Liver (tissue), 9 donors: ENCODE data around the gene ALDH1A2. TPM values are rescaled to one million over a fixed set of nuclear protein-coding genes. Genes with fewer than 3 reads are reported as not detected.

Source experiments
- DNase-seq: peaks from one replicate; pipeline ENCODE4 v3.0.0-alpha.2; 2017; ENCODE audit warnings: low spot score
- H3K27ac ChIP-seq, 2 donors: one replicate each; pipeline ENCODE4 v1.7.0; 2013; ENCODE audit warnings: inconsistent platforms in 2 of 2, low read length in 2 of 2, control low read depth in 1 of 2, low read depth in 1 of 2, mild to moderate bottlenecking in 1 of 2
- H3K27me3 ChIP-seq, 4 donors: one replicate each; pipeline versions ENCODE4 v1.6.1 to v1.7.0; 2013; ENCODE audit warnings: low read length in 3 of 4, inconsistent platforms in 1 of 4, mild to moderate bottlenecking in 1 of 4, moderate library complexity in 1 of 4; ENCODE audit not compliant: control insufficient read depth in 4 of 4, insufficient read depth in 4 of 4
- H3K36me3 ChIP-seq, 4 donors: one replicate each; pipeline versions ENCODE4 v1.6.1 to v1.7.0; 2013; ENCODE audit warnings: low read length in 3 of 4, mild to moderate bottlenecking in 3 of 4, low read depth in 1 of 4, moderate library complexity in 1 of 4; ENCODE audit not compliant: control insufficient read depth in 4 of 4, insufficient read depth in 3 of 4
- H3K4me1 ChIP-seq, 4 donors: one replicate each; pipeline versions ENCODE4 v1.6.1 to v1.7.0; 2013; ENCODE audit warnings: low read length in 3 of 4, mild to moderate bottlenecking in 3 of 4, moderate library complexity in 1 of 4; ENCODE audit not compliant: control insufficient read depth in 4 of 4, insufficient read depth in 4 of 4
- H3K4me3 ChIP-seq, 3 donors: one replicate each; pipeline versions ENCODE4 v1.6.1 to v1.7.0; 2013; ENCODE audit warnings: low read length in 3 of 3, control low read depth in 1 of 3, low read depth in 1 of 3, mild to moderate bottlenecking in 1 of 3
- H3K9ac ChIP-seq, 2 donors: one replicate each; pipeline ENCODE4 v1.7.0; 2013; ENCODE audit warnings: low read length in 2 of 2, mild to moderate bottlenecking in 2 of 2, moderate library complexity in 2 of 2, control low read depth in 1 of 2, low read depth in 1 of 2
- H3K9me3 ChIP-seq, 4 donors: one replicate each; pipeline versions ENCODE4 v1.6.1 to v1.7.0; 2013; ENCODE audit warnings: low read length in 3 of 4; ENCODE audit not compliant: control insufficient read depth in 4 of 4
- EGR1 ChIP-seq, 2 donors: IDR thresholded peaks; 2 replicates each; pipeline ENCODE4 v1.6.1; 2016 to 2018; ENCODE audit warnings: antibody characterized with exemption in 2 of 2, low read depth in 2 of 2
- FOXA1 ChIP-seq: IDR thresholded peaks from 2 replicates; pipeline ENCODE4 v1.6.1; 2016; ENCODE audit warnings: antibody characterized with exemption
- GABPA ChIP-seq, 2 donors: IDR thresholded peaks in 1 of 2; conservative IDR thresholded peaks in 1 of 2; 2 replicates each; pipeline ENCODE4 v1.6.1; 2016; ENCODE audit warnings: antibody characterized with exemption in 2 of 2, mild to moderate bottlenecking in 1 of 2, moderate library complexity in 1 of 2
- HNF4A ChIP-seq, 2 donors: conservative IDR thresholded peaks; 2 replicates each; pipeline ENCODE4 v1.6.1; 2016; ENCODE audit warnings: antibody characterized with exemption in 2 of 2, mild to moderate bottlenecking in 2 of 2
- HNF4G ChIP-seq: IDR thresholded peaks from 2 replicates; pipeline ENCODE4 v1.6.1; 2016; ENCODE audit warnings: antibody characterized with exemption
- NR2F2 ChIP-seq: IDR thresholded peaks from 2 replicates; pipeline ENCODE4 v1.6.1; 2016; ENCODE audit warnings: antibody characterized with exemption
- RAD21 ChIP-seq, 2 donors: IDR thresholded peaks; 2 replicates each; pipeline ENCODE4 v1.6.1; 2016; ENCODE audit warnings: antibody characterized with exemption in 2 of 2, mild to moderate bottlenecking in 2 of 2
- RXRA ChIP-seq, 2 donors: IDR thresholded peaks; 2 replicates each; pipeline ENCODE4 v1.6.1; 2017 to 2018; ENCODE audit warnings: antibody characterized with exemption in 2 of 2, mild to moderate bottlenecking in 1 of 2
- SP1 ChIP-seq: IDR thresholded peaks from 2 replicates; pipeline ENCODE4 v1.6.1; 2018; ENCODE audit warnings: antibody characterized with exemption, mild to moderate bottlenecking
- TAF1 ChIP-seq: conservative IDR thresholded peaks from 2 replicates; pipeline ENCODE4 v1.6.1; 2016; ENCODE audit warnings: antibody characterized with exemption, mild to moderate bottlenecking
- YY1 ChIP-seq: IDR thresholded peaks from 2 replicates; pipeline ENCODE4 v1.6.1; 2016; ENCODE audit warnings: antibody characterized with exemption, mild to moderate bottlenecking
- WGBS: extraction: QIAGEN DNeasy Blood & Tissue Kit; methylation state at CpG from one replicate; pipeline ENCODE4 v1.1.7; 2013; 5-methylcytosine and 5-hydroxymethylcytosine counted together
- polyA plus RNA-seq, 2 donors: library from polyadenylated mRNA; stranded (reverse) in 1 of 2; unstranded in 1 of 2; fragments of 200-250 nt in 1 of 2; fragments of >200 nt in 1 of 2; fragmentation: Nextera tagmentation in 1 of 2; extraction: Ambion mirVana in 1 of 2; gene quantifications; one replicate each; pipeline versions ENCODE4 v1.2.1 to v1.2.3, GENCODE V29; 2013 to 2015
- total RNA-seq, 2 donors: library from RNA; depleted of rRNA; stranded (reverse); fragments of >200 nt; gene quantifications; one replicate each; pipeline ENCODE4 v1.2.3, GENCODE V29; 2014
- TF ChIP-seq, protein P1 (sequence below): IDR thresholded peaks from 2 replicates; pipeline ENCODE4 v1.6.1; 2016; ENCODE audit warnings: antibody characterized with exemption
- TF ChIP-seq, protein P2 (sequence below): fragments of 150-350 bp; IDR thresholded peaks from 2 replicates; pipeline ENCODE4 v1.5.1; 2017; ENCODE audit warnings: improper control_type of control experiment, low read depth, low read length; ENCODE audit not compliant: missing input control
- TF ChIP-seq, protein P3 (sequence below): IDR thresholded peaks from 2 replicates; pipeline ENCODE4 v1.6.1; 2016; ENCODE audit warnings: antibody characterized with exemption
- TF ChIP-seq, protein P4 (sequence below): IDR thresholded peaks from 2 replicates; pipeline ENCODE4 v1.6.1; 2016; ENCODE audit warnings: antibody characterized with exemption
- donor health status: healthy.
- donor health status: healthy.
- donor health status: healthy.
- donor health status: healthy.
- donor health status: healthy.

ALDH1A2 gene
- total and polyA plus RNA-seq, 4 donors = 1.2 to 22.7 (median 14.0) TPM

DNA sequence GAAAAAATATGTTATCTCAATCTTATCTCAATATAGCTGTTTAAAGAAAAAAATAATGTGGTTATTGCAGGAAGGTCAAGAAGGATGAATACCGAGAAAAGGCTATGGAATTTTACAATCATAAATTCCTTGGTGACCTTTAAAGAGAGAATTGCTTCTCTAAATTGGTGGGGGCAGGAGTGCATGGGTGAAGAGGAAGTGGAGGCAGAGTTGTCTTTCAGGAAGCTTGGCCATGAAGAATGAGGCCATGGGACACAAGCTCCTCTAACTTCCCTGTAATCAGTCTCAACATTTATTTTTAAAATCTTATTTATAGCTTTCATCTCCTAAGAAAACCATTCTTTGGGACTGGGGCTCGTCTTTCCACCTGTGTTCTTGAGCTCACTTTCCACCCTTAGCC lies 22.4 kb upstream of the ALDH1A2 start:
- H3K4me1 ChIP-seq = no peaks in the 10 kb centered on the region
- no peaks in the 10 kb centered on the region for H3K36me3 ChIP-seq
- DNase-seq = no peak
- H3K27me3 ChIP-seq = no peaks in the 10 kb centered on the region
- no peaks in the 10 kb centered on the region for H3K9me3 ChIP-seq
- H3K27ac ChIP-seq = no peak overlapping the region
- H3K4me3 ChIP-seq = no peak overlapping the region
- H3K9ac ChIP-seq = no peak overlapping the region
- no peak for TF ChIP-seq EGR1 (IDR thresholded peaks at IDR 0.05; ENCODE audit: low read depth in 2 of 2)
- 72% methylated on average over 2 of the region's 2 CpGs for WGBS

DNA sequence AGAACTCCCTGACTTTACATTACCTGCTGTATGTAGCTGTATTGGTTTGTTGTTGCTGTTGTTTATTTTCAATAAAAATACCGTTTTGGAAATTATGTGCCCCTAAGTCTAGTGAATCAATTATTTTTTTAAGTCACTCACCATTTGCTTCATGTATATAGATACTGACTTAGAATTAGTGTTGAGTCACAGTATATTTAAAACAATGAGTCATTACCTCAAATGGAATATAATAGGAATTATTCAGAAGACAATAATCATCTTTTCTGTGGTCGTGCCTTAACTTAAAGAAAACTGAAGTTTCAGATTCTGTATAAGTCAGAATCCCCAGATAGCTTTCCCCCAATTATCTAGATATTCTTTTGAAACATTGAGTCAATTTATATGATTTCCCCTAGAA lies 21.0 kb upstream of the ALDH1A2 start:
- 78% methylated on average over 2 of the region's 2 CpGs for WGBS

DNA sequence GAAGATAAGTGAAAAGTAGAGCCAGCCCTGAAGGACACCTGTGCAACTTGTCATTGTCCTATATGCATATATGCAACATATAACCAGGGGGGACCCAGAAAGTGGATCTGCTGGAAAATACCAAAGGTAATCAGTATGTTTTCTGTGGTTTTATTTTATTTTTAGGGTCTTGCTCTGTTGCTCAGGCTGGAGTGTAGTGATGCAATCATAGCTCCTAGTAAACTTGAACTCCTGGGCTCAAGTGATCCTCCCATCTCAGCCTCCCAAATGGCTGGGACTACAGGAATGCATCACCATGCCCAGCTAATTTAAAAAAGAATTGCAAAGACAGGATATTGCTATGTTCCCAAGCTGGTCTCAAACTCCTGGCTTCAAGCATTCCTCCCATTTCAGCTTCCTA lies 18.0 kb upstream of the ALDH1A2 start:
- no peak overlapping the region for H3K4me3 ChIP-seq
- H3K4me1 ChIP-seq = no peaks in the 10 kb centered on the region
- no peaks in the 10 kb centered on the region for H3K36me3 ChIP-seq
- no peak overlapping the region for H3K27ac ChIP-seq
- H3K9me3 ChIP-seq = no peaks in the 10 kb centered on the region
- no peak for DNase-seq
- H3K9ac ChIP-seq = no peak overlapping the region
- H3K27me3 ChIP-seq = no peaks in the 10 kb centered on the region
- TF ChIP-seq RAD21 (IDR thresholded peaks at IDR 0.05) (no peak), HNF4G (no peak), NR2F2 (no peak), YY1 (no peak)

More for the DNA sequence above, 21.0 kb upstream of the ALDH1A2 start:
- Histone ChIP-seq H3K36me3 (no peaks in the 10 kb centered on the region), H3K4me3 (no peak overlapping the region), H3K4me1 (no peaks in the 10 kb centered on the region), H3K9ac (no peak overlapping the region), H3K27me3 (no peaks in the 10 kb centered on the region), H3K9me3 (no peaks in the 10 kb centered on the region), H3K27ac (no peak overlapping the region)
- TF ChIP-seq, protein P1, sequence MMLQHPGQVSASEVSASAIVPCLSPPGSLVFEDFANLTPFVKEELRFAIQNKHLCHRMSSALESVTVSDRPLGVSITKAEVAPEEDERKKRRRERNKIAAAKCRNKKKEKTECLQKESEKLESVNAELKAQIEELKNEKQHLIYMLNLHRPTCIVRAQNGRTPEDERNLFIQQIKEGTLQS = no peak
- TF ChIP-seq RXRA (IDR thresholded peaks at IDR 0.05) (no peak), YY1 (no peak), NR2F2 (no peak), EGR1 (IDR thresholded peaks at IDR 0.05; ENCODE audit: low read depth in 2 of 2) (no peak), RAD21 (IDR thresholded peaks at IDR 0.05) (no peak), FOXA1 (no peak)
- TF ChIP-seq, protein P2, sequence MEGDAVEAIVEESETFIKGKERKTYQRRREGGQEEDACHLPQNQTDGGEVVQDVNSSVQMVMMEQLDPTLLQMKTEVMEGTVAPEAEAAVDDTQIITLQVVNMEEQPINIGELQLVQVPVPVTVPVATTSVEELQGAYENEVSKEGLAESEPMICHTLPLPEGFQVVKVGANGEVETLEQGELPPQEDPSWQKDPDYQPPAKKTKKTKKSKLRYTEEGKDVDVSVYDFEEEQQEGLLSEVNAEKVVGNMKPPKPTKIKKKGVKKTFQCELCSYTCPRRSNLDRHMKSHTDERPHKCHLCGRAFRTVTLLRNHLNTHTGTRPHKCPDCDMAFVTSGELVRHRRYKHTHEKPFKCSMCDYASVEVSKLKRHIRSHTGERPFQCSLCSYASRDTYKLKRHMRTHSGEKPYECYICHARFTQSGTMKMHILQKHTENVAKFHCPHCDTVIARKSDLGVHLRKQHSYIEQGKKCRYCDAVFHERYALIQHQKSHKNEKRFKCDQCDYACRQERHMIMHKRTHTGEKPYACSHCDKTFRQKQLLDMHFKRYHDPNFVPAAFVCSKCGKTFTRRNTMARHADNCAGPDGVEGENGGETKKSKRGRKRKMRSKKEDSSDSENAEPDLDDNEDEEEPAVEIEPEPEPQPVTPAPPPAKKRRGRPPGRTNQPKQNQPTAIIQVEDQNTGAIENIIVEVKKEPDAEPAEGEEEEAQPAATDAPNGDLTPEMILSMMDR = no peak
- no peak for DNase-seq

DNA sequence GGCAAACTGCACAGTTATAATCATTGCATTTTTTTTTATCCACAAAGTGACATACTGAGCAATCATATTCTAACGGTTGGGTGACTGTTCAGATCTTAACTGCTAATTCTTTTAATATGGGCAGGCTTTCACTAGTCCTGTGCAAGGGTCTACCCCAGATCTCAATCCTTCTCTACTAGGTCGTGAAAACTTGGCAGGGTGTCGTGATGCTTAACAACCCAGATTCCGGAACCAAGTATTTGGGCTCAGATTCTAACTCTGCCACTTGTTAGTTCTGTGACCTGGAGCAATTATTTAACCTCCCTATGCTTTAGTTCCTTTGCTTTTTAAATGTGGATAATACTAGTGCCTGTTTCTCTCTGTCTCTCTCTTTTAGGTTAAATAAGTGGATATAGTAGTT lies 16.4 kb upstream of the ALDH1A2 start:
- 93% methylated on average over 4 of the region's 4 CpGs for WGBS
- H3K27me3 ChIP-seq = no peaks in the 10 kb centered on the region

More for the DNA sequence above, 16.4 kb upstream of the ALDH1A2 start:
- H3K9me3 ChIP-seq = no peaks in the 10 kb centered on the region
- no peak overlapping the region for H3K4me3 ChIP-seq
- TF ChIP-seq YY1 = no peak
- TF ChIP-seq RXRA (IDR thresholded peaks at IDR 0.05) = no peak
- TF ChIP-seq, protein P3, sequence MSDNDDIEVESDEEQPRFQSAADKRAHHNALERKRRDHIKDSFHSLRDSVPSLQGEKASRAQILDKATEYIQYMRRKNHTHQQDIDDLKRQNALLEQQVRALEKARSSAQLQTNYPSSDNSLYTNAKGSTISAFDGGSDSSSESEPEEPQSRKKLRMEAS = no peak
- TF ChIP-seq, protein P2 = no peak
- no peak for TF ChIP-seq NR2F2
- TF ChIP-seq, protein P4, sequence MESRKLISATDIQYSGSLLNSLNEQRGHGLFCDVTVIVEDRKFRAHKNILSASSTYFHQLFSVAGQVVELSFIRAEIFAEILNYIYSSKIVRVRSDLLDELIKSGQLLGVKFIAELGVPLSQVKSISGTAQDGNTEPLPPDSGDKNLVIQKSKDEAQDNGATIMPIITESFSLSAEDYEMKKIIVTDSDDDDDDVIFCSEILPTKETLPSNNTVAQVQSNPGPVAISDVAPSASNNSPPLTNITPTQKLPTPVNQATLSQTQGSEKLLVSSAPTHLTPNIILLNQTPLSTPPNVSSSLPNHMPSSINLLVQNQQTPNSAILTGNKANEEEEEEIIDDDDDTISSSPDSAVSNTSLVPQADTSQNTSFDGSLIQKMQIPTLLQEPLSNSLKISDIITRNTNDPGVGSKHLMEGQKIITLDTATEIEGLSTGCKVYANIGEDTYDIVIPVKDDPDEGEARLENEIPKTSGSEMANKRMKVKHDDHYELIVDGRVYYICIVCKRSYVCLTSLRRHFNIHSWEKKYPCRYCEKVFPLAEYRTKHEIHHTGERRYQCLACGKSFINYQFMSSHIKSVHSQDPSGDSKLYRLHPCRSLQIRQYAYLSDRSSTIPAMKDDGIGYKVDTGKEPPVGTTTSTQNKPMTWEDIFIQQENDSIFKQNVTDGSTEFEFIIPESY = no peak
- no peak for TF ChIP-seq TAF1
- TF ChIP-seq GABPA (IDR thresholded peaks at IDR 0.05 in 1 of 2, conservative IDR thresholded peaks at IDR 0.05 in 1 of 2) = no peak
- TF ChIP-seq FOXA1 = no peak
- TF ChIP-seq HNF4A (conservative IDR thresholded peaks at IDR 0.05) = no peak
- TF ChIP-seq RAD21 (IDR thresholded peaks at IDR 0.05) = no peak
- TF ChIP-seq SP1 = no peak
- H3K4me1 ChIP-seq = peaks cover 0 to 5% (median 5%) of the 10 kb centered on the region in 4 donors
- H3K27ac ChIP-seq = no peak overlapping the region
- DNase-seq = no peak
- no peaks in the 10 kb centered on the region for H3K36me3 ChIP-seq
- H3K9ac ChIP-seq = no peak overlapping the region
